ENCODE results near the gene ZBTB16.
A peak's percentile ranks its signal among the peaks of the same experiment; 100 is the strongest.

ZBTB16 gene

GRCh38 chr11:114059984-114060391 is 477 bp downstream of the ZBTB16 start:
- POLR2A ChIA-PET: interaction anchor here (1.2 kb wide), 2 partner anchors 15 to 101 kb away, joined by 3 read pairs; no protein-coding TSS in a partner anchor
- TF ChIP-seq CTBP1 (IDR thresholded peaks at IDR 0.05; ENCODE audit: borderline replicate concordance) (no peak), FOXK2 (IDR thresholded peaks at IDR 0.05) (no peak), LEF1 (IDR thresholded peaks at IDR 0.05; ENCODE audit: borderline replicate concordance) (no peak)
- CTCF ChIA-PET: interaction anchor here (1.0 to 1.7 kb wide), 2 partner anchors 164 to 201 kb away, joined by 3 to 4 read pairs; no protein-coding TSS in a partner anchor
- DNase-seq (ENCODE audit: extremely low spot score): peak; percentile 31

DNA sequence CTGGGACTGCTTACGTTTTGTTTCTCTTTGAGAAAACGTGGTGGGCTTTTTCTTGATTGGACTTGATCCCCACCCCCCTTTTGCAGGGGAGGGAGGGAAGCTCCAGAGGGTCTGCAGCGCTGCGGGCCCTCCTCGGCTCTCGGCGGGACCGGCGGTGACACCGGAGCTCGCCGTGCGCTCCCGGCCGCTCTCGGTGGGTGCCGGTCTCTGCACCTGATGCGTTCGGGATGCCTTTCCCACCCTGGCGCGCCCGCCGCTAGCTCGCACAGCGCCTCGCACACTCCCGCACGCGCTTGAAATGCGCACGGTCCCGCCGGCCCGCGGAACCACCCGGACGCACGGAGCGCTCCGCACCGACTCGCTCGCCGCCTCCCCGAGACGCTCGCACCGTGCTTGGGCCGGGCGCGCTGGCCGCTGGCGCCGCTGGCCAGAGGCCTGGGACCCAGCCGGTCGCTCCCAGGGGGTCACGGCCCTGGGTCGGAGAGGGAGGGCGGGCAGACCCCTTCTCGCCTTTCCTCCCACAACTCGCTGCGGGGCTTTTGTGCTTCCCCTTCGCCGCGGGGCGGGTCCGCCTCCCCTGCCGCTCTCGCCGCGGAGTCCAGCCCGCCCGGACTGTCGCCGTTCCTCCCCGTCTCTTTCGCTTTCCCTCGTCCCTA is 1.0 kb downstream of the ZBTB16 start:
- CTCF ChIA-PET: interaction anchor here (1.0 to 1.7 kb wide), 2 partner anchors 164 to 201 kb away, joined by 3 to 4 read pairs; no protein-coding TSS in a partner anchor
- POLR2A ChIA-PET: interaction anchor here (1.0 to 1.2 kb wide), 3 partner anchors 15 to 100 kb away, joined by 3 read pairs; no protein-coding TSS in a partner anchor
- TF ChIP-seq, protein P1, sequence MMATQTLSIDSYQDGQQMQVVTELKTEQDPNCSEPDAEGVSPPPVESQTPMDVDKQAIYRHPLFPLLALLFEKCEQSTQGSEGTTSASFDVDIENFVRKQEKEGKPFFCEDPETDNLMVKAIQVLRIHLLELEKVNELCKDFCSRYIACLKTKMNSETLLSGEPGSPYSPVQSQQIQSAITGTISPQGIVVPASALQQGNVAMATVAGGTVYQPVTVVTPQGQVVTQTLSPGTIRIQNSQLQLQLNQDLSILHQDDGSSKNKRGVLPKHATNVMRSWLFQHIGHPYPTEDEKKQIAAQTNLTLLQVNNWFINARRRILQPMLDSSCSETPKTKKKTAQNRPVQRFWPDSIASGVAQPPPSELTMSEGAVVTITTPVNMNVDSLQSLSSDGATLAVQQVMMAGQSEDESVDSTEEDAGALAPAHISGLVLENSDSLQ (IDR thresholded peaks at IDR 0.05): no peak
- 0 out of 2 replicates have a peak, but pooled peaks have one; percentile 8 for TF ChIP-seq CTBP1 (IDR thresholded peaks at IDR 0.05; ENCODE audit: borderline replicate concordance)
- no peak for TF ChIP-seq FOXA1 (IDR thresholded peaks at IDR 0.05)
- TF ChIP-seq LEF1 (IDR thresholded peaks at IDR 0.05; ENCODE audit: borderline replicate concordance): no peak
- DNase-seq (ENCODE audit: extremely low spot score): peak; percentile 47

GRCh38 chr11:114061048-114061680 is 1.7 kb downstream of the ZBTB16 start:
- TF ChIP-seq L3MBTL2 (conservative IDR thresholded peaks at IDR 0.05) (peak; percentile 67), ZNF384 (IDR thresholded peaks at IDR 0.05) (no peak), CTBP1 (IDR thresholded peaks at IDR 0.05; ENCODE audit: borderline replicate concordance) (no peak), HDGF (IDR thresholded peaks at IDR 0.05; ENCODE audit: borderline replicate concordance) (no peak)
- peak; percentile 33 for DNase-seq (ENCODE audit: extremely low spot score)
- ChIA-PET POLR2A (interaction anchor here (1.0 to 1.2 kb wide), 2 partner anchors 16 to 23 kb away, joined by 3 read pairs; no protein-coding TSS in a partner anchor), CTCF (interaction anchor here (1.0 to 1.7 kb wide), 2 partner anchors 165 to 200 kb away, joined by 3 to 4 read pairs; no protein-coding TSS in a partner anchor)

DNA sequence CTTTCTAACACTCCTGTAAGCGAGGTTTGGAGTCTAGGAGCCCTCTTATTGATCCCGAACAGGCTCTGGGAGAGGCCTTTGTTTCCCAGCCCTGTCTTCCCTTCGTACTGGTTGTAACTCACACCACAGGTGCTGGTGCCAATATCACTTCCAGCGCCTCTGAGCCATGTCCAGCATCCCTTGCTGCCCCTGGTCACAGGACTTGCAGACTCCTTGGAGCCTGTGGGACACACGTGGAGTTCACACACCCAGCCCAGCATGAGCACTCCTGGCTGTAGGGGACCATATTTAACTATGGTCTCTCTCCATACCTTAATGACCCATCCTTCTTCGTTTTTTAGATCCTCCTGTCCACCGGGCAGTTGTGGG is 2.2 kb downstream of the ZBTB16 start:
- DNase-seq (ENCODE audit: extremely low spot score): no peak
- TF ChIP-seq FOXK2 (IDR thresholded peaks at IDR 0.05) (no peak), HDGF (IDR thresholded peaks at IDR 0.05; ENCODE audit: borderline replicate concordance) (no peak), ELF4 (IDR thresholded peaks at IDR 0.05) (no peak), NFRKB (IDR thresholded peaks at IDR 0.05) (no peak), SP1 (IDR thresholded peaks at IDR 0.05) (no peak), L3MBTL2 (conservative IDR thresholded peaks at IDR 0.05) (no peak), ZNF384 (IDR thresholded peaks at IDR 0.05) (no peak), SUZ12 (IDR thresholded peaks at IDR 0.05) (no peak), ARNT (IDR thresholded peaks at IDR 0.05) (no peak), CTBP1 (IDR thresholded peaks at IDR 0.05; ENCODE audit: borderline replicate concordance) (no peak)
- TF ChIP-seq, protein P1 (IDR thresholded peaks at IDR 0.05): no peak
- ChIA-PET POLR2A (interaction anchor here (1.0 kb wide), 1 partner anchor 23 kb away, joined by 3 read pairs; no protein-coding TSS in a partner anchor), CTCF (no interaction called here)

GRCh38 chr11:114062272-114062671 is 2.8 kb downstream of the ZBTB16 start:
- POLR2A ChIA-PET: no interaction called here

DNA sequence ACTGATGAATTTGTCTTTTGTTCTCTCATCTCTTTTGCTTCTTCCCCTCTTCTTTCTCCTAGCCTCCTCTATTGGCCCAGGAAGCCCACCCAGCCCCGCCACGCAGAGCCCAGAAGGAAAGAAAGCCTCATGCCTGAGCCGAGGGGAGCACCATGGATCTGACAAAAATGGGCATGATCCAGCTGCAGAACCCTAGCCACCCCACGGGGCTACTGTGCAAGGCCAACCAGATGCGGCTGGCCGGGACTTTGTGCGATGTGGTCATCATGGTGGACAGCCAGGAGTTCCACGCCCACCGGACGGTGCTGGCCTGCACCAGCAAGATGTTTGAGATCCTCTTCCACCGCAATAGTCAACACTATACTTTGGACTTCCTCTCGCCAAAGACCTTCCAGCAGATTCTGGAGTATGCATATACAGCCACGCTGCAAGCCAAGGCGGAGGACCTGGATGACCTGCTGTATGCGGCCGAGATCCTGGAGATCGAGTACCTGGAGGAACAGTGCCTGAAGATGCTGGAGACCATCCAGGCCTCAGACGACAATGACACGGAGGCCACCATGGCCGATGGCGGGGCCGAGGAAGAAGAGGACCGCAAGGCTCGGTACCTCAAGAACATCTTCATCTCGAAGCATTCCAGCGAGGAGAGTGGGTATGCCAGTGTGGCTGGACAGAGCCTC is 3.8 kb downstream of the ZBTB16 start:
- CTCF ChIA-PET: no interaction called here
- no peak for TF ChIP-seq LEF1 (IDR thresholded peaks at IDR 0.05; ENCODE audit: borderline replicate concordance)
- no peak for TF ChIP-seq HDGF (IDR thresholded peaks at IDR 0.05; ENCODE audit: borderline replicate concordance)
- no peak for TF ChIP-seq ZNF384 (IDR thresholded peaks at IDR 0.05)
- TF ChIP-seq ARNT (IDR thresholded peaks at IDR 0.05): no peak
- TF ChIP-seq L3MBTL2 (conservative IDR thresholded peaks at IDR 0.05): no peak
- TF ChIP-seq SP1 (IDR thresholded peaks at IDR 0.05): no peak
- TF ChIP-seq SUZ12 (IDR thresholded peaks at IDR 0.05): no peak
- TF ChIP-seq FOXA1 (IDR thresholded peaks at IDR 0.05): no peak
- TF ChIP-seq ELF4 (IDR thresholded peaks at IDR 0.05): no peak
- TF ChIP-seq TARDBP (IDR thresholded peaks at IDR 0.05): no peak
- TF ChIP-seq NFRKB (IDR thresholded peaks at IDR 0.05): no peak
- no peak for TF ChIP-seq CTBP1 (IDR thresholded peaks at IDR 0.05; ENCODE audit: borderline replicate concordance)
- TF ChIP-seq FOXM1 (IDR thresholded peaks at IDR 0.05; ENCODE audit: borderline replicate concordance): no peak
- TF ChIP-seq BHLHE40 (IDR thresholded peaks at IDR 0.05; ENCODE audit: borderline replicate concordance): no peak
- no peak for TF ChIP-seq FOXK2 (IDR thresholded peaks at IDR 0.05)
- TF ChIP-seq, protein P1 (IDR thresholded peaks at IDR 0.05): no peak
- no peak for DNase-seq (ENCODE audit: extremely low spot score)
- POLR2A ChIA-PET: no interaction called here

More at GRCh38 chr11:114062272-114062671, 2.8 kb downstream of the ZBTB16 start:
- CTCF ChIA-PET: no interaction called here
- no peak for TF ChIP-seq FOXK2 (IDR thresholded peaks at IDR 0.05)
- DNase-seq (ENCODE audit: extremely low spot score): no peak

All from HEK293T (cell line).